Caco-2 (cell line): ENCODE measurements around the gene RALGAPB. TPM values are rescaled to one million over a fixed set of nuclear protein-coding genes. Genes with fewer than 3 reads are reported as not detected.

Experiments
- BruUV-seq: library from RNA; stranded (reverse); fragments of 400-500 nt; replicated peaks from 2 replicates; lab custom pipeline; 2021; lab: Mats Ljungman, UMichigan
- CTCF ChIA-PET: fragments of 300-600 bp; sonication (Branson Sonifier 250); formaldehyde crosslinking; loops from one replicate; lab custom pipeline; 2022; ENCODE audit warnings: antibody characterized with exemption; lab: Charles Lee
- POLR2A ChIA-PET: fragments of 300-600 bp; sonication (Branson Sonifier 250); formaldehyde crosslinking; loops from one replicate; lab custom pipeline; 2022; ENCODE audit warnings: antibody characterized with exemption; lab: Charles Lee
- DNase-seq, 2 experiments: peaks; one replicate each; pipeline versions ENCODE4 v3.0.0 to v3.0.0-alpha.2; 2020 to 2022
- H3K27me3 ChIP-seq: replicated peaks from 2 replicates; pipeline ENCODE4 v1.6.0; 2011; ENCODE audit warnings: low read length; ENCODE audit not compliant: control insufficient read depth, insufficient read depth
- H3K36me3 ChIP-seq: 2 replicates; pipeline ENCODE4 v1.5.1; 2011; ENCODE audit warnings: low read length; ENCODE audit not compliant: control insufficient read depth, insufficient read depth
- H3K4me1 ChIP-seq: fragments of 250-450 bp; sonication (Bioruptor Pico); 2 replicates; pipeline ENCODE4 v1.5.1; 2020; ENCODE audit warnings: mild to moderate bottlenecking
- H3K4me3 ChIP-seq: 2 replicates; pipeline ENCODE4 v1.5.1; 2011; ENCODE audit warnings: low read depth, mild to moderate bottlenecking, control low read depth, low read length
- H3K9me3 ChIP-seq: fragments of 250-450 bp; sonication (Bioruptor Pico); 2 replicates; pipeline ENCODE4 v1.5.1; 2020; ENCODE audit warnings: mild to moderate bottlenecking, moderate library complexity
- H3K27ac Mint-ChIP-seq: one replicate; pipeline ENCODE4 v1.8.0; 2022; ENCODE audit warnings: mixed read lengths; ENCODE audit not compliant: unreplicated experiment
- H3K27me3 Mint-ChIP-seq: one replicate; pipeline ENCODE4 v1.8.0; 2022; ENCODE audit warnings: mixed read lengths; ENCODE audit not compliant: insufficient read depth, unreplicated experiment
- H3K36me3 Mint-ChIP-seq: one replicate; pipeline ENCODE4 v1.8.0; 2022; ENCODE audit warnings: mild to moderate bottlenecking, mixed read lengths; ENCODE audit not compliant: insufficient read depth, unreplicated experiment
- H3K4me1 Mint-ChIP-seq: one replicate; pipeline ENCODE4 v1.8.0; 2022; ENCODE audit warnings: low read depth, mixed read lengths; ENCODE audit not compliant: unreplicated experiment
- H3K4me3 Mint-ChIP-seq: one replicate; pipeline ENCODE4 v1.8.0; 2022; ENCODE audit warnings: mild to moderate bottlenecking, moderate library complexity, mixed read lengths; ENCODE audit not compliant: unreplicated experiment
- H3K9me3 Mint-ChIP-seq: one replicate; pipeline ENCODE4 v1.8.0; 2022; ENCODE audit warnings: mixed read lengths; ENCODE audit not compliant: unreplicated experiment
- CTCF ChIP-seq, 2 experiments: fragments of 200-600 bp in 1 of 2; IDR thresholded peaks; 1 replicate in 1 of 2; 2 replicates in 1 of 2; pipeline versions ENCODE4 v1.5.1 to v1.8.0; 2011 to 2022; ENCODE audit warnings: antibody characterized with exemption in 1 of 2, control low read depth in 1 of 2, inconsistent platforms in 1 of 2, low read depth in 1 of 2, low read length in 1 of 2, mild to moderate bottlenecking in 1 of 2, moderate library complexity in 1 of 2; ENCODE audit not compliant: insufficient read depth in 1 of 2, severe bottlenecking in 1 of 2, unreplicated experiment in 1 of 2
- intact Hi-C: fragments of 100-400 bp; cut with micrococcal nuclease; formaldehyde crosslinking; loops from one replicate; pipeline ENCODE4 v1.10.0; 2022; ENCODE audit not compliant: unreplicated experiment
- total RNA-seq: library from RNA; stranded (reverse); gene quantifications from 2 replicates; pipeline ENCODE4 v1.2.3, GENCODE V29; 2022

The RALGAPB gene
- total RNA-seq, 1 experiment from 2014 or later, result 69.1 TPM

DNA sequence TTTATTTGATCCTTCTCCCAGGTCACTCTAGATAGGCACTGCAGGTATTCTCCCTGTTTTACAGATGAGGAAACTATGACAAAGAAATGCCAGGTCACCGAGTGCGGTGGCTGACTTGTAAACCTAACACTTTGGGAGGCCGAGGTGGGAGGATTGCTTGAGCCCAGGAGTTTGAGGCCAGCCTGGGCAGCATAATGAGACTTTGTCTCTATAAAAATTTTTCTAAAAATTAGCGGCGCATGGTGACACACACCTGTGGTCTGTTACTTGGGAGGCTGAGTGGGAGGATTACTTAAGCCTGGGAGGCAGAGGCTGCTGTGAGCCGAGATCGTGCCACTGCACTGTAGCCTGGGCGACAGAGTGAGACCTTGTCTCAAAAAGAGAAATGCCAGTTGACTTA is 5.1 kb downstream of the RALGAPB start:
- Histone ChIP-seq H3K4me1 (peaks cover 7% of the 10 kb centered on the region; the same call in 1 of the 2 replicates), H3K9me3 (no peaks in the 10 kb centered on the region), H3K27me3 (no peaks in the 10 kb centered on the region), H3K36me3 (no peaks in the 10 kb centered on the region), H3K4me3 (no peak overlapping the region)
- Mint-ChIP-seq H3K4me3 (no peak overlapping the region), H3K27me3 (no peaks in the 10 kb centered on the region), H3K36me3 (peaks cover 32% of the 10 kb centered on the region), H3K9me3 (no peaks in the 10 kb centered on the region), H3K4me1 (peaks cover 13% of the 10 kb centered on the region), H3K27ac (no peak overlapping the region)
- BruUV-seq, result no TSS peak
- POLR2A ChIA-PET, result no interaction called here
- DNase-seq, result no peak
- no peak for TF ChIP-seq CTCF (IDR thresholded peaks at IDR 0.05; ENCODE audit: insufficient read depth in 1 of 2, low read depth in 1 of 2, low read length in 1 of 2, severe bottlenecking in 1 of 2, unreplicated experiment in 1 of 2)
- CTCF ChIA-PET, result no interaction called here
- intact Hi-C loops, result no loop called here

DNA sequence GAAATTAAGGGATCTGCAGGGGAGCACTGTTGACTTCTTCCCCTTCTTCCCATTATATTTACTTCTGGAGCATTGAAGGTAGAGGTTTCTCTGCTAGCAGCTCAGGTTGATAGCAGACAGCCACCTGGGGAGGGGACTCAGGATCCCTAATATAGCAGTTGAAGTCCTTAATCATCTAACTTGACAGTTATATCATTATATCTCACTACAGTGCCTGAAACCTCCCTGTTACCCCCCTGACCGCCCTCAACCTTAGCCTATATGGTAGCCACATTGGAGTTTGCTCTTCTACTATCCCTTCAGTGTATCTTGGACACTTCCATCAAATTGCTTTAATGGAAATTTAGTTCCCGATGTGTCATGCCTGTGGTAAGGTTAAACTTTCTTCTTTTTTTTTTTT is 7.0 kb downstream of the RALGAPB start:
- no peak for TF ChIP-seq CTCF (IDR thresholded peaks at IDR 0.05; ENCODE audit: insufficient read depth in 1 of 2, low read depth in 1 of 2, low read length in 1 of 2, severe bottlenecking in 1 of 2, unreplicated experiment in 1 of 2)
- H3K9me3 Mint-ChIP-seq, result no peaks in the 10 kb centered on the region
- peaks cover 19% of the 10 kb centered on the region for H3K36me3 Mint-ChIP-seq
- Histone ChIP-seq H3K9me3 (no peaks in the 10 kb centered on the region), H3K27me3 (no peaks in the 10 kb centered on the region), H3K4me1 (no peaks in the 10 kb centered on the region), H3K36me3 (no peaks in the 10 kb centered on the region), H3K4me3 (no peak overlapping the region)
- H3K4me1 Mint-ChIP-seq, result peaks cover 5% of the 10 kb centered on the region
- no peak for DNase-seq
- ChIA-PET CTCF (no interaction called here), POLR2A (interaction anchor here (1.0 kb wide), 1 partner anchor 44 kb away, joined by 7 read pairs; the partner anchor contains the start of gene SNHG17)
- no peaks in the 10 kb centered on the region for H3K27me3 Mint-ChIP-seq
- BruUV-seq, result no TSS peak
- no peak overlapping the region for H3K27ac Mint-ChIP-seq
- no peak overlapping the region for H3K4me3 Mint-ChIP-seq
- intact Hi-C loops, result no loop called here

- Mint-ChIP-seq H3K36me3 (peaks cover 34% of the 10 kb centered on the region), H3K9me3 (no peaks in the 10 kb centered on the region), H3K27ac (no peak overlapping the region), H3K27me3 (no peaks in the 10 kb centered on the region), H3K4me1 (no peaks in the 10 kb centered on the region), H3K4me3 (no peak overlapping the region)
- Histone ChIP-seq H3K36me3 (peaks cover 4% of the 10 kb centered on the region; the same call in 1 of the 2 replicates), H3K4me3 (no peak overlapping the region), H3K9me3 (no peaks in the 10 kb centered on the region), H3K27me3 (no peaks in the 10 kb centered on the region), H3K4me1 (no peaks in the 10 kb centered on the region)
- no TSS peak for BruUV-seq
- TF ChIP-seq CTCF (IDR thresholded peaks at IDR 0.05; ENCODE audit: insufficient read depth in 1 of 2, low read depth in 1 of 2, low read length in 1 of 2, severe bottlenecking in 1 of 2, unreplicated experiment in 1 of 2), result no peak
- intact Hi-C loops, result no loop called here
- ChIA-PET CTCF (interaction anchor here (2.8 kb wide), 1 partner anchor 12 kb away, joined by 13 read pairs; the partner anchor contains the start of gene RALGAPB), POLR2A (interaction anchor here (2.2 kb wide), 1 partner anchor 13 kb away, joined by 6 read pairs; the partner anchor contains the start of gene RALGAPB)
- no peak for DNase-seq
Observed at GRCh38 chr20:38485041-38485440, 12.4 kb downstream of the RALGAPB start.
